CD4-positive, alpha-beta T cell treated with Interleukin-1 beta for 1 hour (primary cell): Measurements from ENCODE around the gene COL6A1.

Experiments used
- DNase-seq, 2 donors: peaks; one replicate each; pipeline ENCODE4 v3.0.0-alpha.2; 2020 to 2022

COL6A1 gene

GRCh38 chr21:45982758-45983648 is 1.4 kb downstream of the COL6A1 start:
- DNase-seq = no peak

GRCh38 chr21:45983649-45983965 is 2.0 kb downstream of the COL6A1 start:
- no peak for DNase-seq

GRCh38 chr21:45983981-45984551 is 2.5 kb downstream of the COL6A1 start:
- no peak for DNase-seq

- DNase-seq = no peak
Observed at GRCh38 chr21:45984584-45985095, 3.1 kb downstream of the COL6A1 start.

- DNase-seq = no peak
Observed at GRCh38 chr21:45985471-45986315, 4.1 kb downstream of the COL6A1 start.

GRCh38 chr21:45986316-45987051 is 4.9 kb downstream of the COL6A1 start:
- no peak for DNase-seq

GRCh38 chr21:45987121-45987711 is 5.6 kb downstream of the COL6A1 start:
- no peak for DNase-seq

- DNase-seq = no peak
Observed at GRCh38 chr21:45988366-45989347, 7.1 kb downstream of the COL6A1 start.

GRCh38 chr21:45989355-45990048 is 7.9 kb downstream of the COL6A1 start:
- no peak for DNase-seq

- no peak for DNase-seq
Observed at GRCh38 chr21:45990049-45990711, 8.6 kb downstream of the COL6A1 start.

- DNase-seq = no peak
Observed at GRCh38 chr21:45990741-45991605, 9.4 kb downstream of the COL6A1 start.

- no peak for DNase-seq
Observed at GRCh38 chr21:45991606-45992300, 10.2 kb downstream of the COL6A1 start.

- DNase-seq = no peak
Observed at GRCh38 chr21:45992301-45993209, 11.0 kb downstream of the COL6A1 start.

- peak in 1 of 2 donors; percentile 0 for DNase-seq
Observed at GRCh38 chr21:45993210-45994085, 11.9 kb downstream of the COL6A1 start.

GRCh38 chr21:45994086-45994661 is 12.6 kb downstream of the COL6A1 start:
- peak in 1 of 2 donors; percentile 0 for DNase-seq
